Immature natural killer cell (primary cell): ENCODE data around the gene ADPRM. TPM values are rescaled to one million over a fixed set of nuclear protein-coding genes. Genes with fewer than 3 reads are reported as not detected.
"Not testable (repeated sequence)": the region's sequence is repeated elsewhere in the genome, so short reads cannot be mapped to it uniquely, and the experiment has no call there.

ENCODE experiments used
- DNase-seq, 3 donors: peaks; one replicate each; pipeline ENCODE4 v3.0.0; 2022; ENCODE audit warnings: mixed read lengths in 1 of 3
- H3K27ac Mint-ChIP-seq, 6 donors: one replicate each; pipeline ENCODE4 v1.8.0; 2020; ENCODE audit warnings: mixed read lengths in 6 of 6, mild to moderate bottlenecking in 5 of 6, inconsistent platforms in 4 of 6, moderate library complexity in 3 of 6
- H3K27me3 Mint-ChIP-seq, 3 donors: one replicate each; pipeline ENCODE4 v1.8.0; 2020 to 2021; ENCODE audit warnings: low read depth in 3 of 3, mild to moderate bottlenecking in 3 of 3, mixed read lengths in 3 of 3, moderate library complexity in 3 of 3, inconsistent platforms in 1 of 3
- H3K36me3 Mint-ChIP-seq, 3 donors: one replicate each; pipeline ENCODE4 v1.8.0; 2020; ENCODE audit warnings: mixed read lengths in 3 of 3, inconsistent platforms in 2 of 3, mild to moderate bottlenecking in 2 of 3
- H3K4me1 Mint-ChIP-seq, 2 donors: one replicate each; pipeline ENCODE4 v1.8.0; 2020; ENCODE audit warnings: inconsistent platforms in 2 of 2, mild to moderate bottlenecking in 2 of 2, mixed read lengths in 2 of 2, moderate library complexity in 1 of 2
- H3K4me3 Mint-ChIP-seq, 5 donors: one replicate each; pipeline ENCODE4 v1.8.0; 2020; ENCODE audit warnings: mild to moderate bottlenecking in 5 of 5, mixed read lengths in 5 of 5, inconsistent platforms in 3 of 5, moderate library complexity in 3 of 5
- H3K9me3 Mint-ChIP-seq, 6 donors: one replicate each; pipeline ENCODE4 v1.8.0; 2020; ENCODE audit warnings: mild to moderate bottlenecking in 6 of 6, mixed read lengths in 6 of 6, inconsistent platforms in 4 of 6, moderate library complexity in 3 of 6
- polyA plus RNA-seq, 3 donors: library from polyadenylated mRNA; unstranded; fragments of 300-500 nt; fragmentation: Illumina TruSeq; gene quantifications; one replicate each; pipeline ENCODE4 v1.2.3, GENCODE V29; 2021

Gene ADPRM
- polyA plus RNA-seq, 3 donors from 2014 or later: 12.7 to 18.4 (median 12.7) TPM

DNA sequence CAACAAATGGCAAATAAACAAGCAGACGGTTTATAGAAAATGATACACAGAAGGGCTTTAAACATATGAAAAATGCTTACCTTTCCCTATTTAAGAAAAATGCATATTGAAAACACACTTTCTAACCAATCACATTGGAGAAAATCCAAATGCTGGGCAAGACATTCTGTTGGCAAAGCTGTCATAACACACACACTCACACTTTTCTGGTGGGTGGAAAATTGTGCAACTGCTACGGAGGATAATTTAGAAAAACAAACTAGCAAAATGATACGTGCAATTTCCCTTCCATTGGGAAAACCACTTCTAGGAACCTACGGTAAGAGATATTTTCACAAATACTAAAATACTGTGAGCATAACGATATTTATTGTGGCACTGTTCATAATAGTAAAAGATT, 30.5 kb upstream of the ADPRM start:
- Mint-ChIP-seq H3K4me3 (no peak overlapping the region), H3K4me1 (no peaks in the 10 kb centered on the region), H3K27me3 (no peaks in the 10 kb centered on the region), H3K27ac (no peak overlapping the region), H3K9me3 (no peaks in the 10 kb centered on the region), H3K36me3 (peaks cover 5 to 16% (median 12%) of the 10 kb centered on the region in 3 donors)
- DNase-seq: no peak

- H3K4me1 Mint-ChIP-seq: no peaks in the 10 kb centered on the region
- H3K9me3 Mint-ChIP-seq: no peaks in the 10 kb centered on the region
- H3K27ac Mint-ChIP-seq: no peak overlapping the region
- no peaks in the 10 kb centered on the region for H3K27me3 Mint-ChIP-seq
- DNase-seq: no peak
- H3K4me3 Mint-ChIP-seq: no peak overlapping the region
- H3K36me3 Mint-ChIP-seq: peaks cover 9 to 12% (median 9%) of the 10 kb centered on the region in 3 donors
These were observed 28.6 kb upstream of the ADPRM start for GRCh38 chr17:10668775-10669174.

DNA sequence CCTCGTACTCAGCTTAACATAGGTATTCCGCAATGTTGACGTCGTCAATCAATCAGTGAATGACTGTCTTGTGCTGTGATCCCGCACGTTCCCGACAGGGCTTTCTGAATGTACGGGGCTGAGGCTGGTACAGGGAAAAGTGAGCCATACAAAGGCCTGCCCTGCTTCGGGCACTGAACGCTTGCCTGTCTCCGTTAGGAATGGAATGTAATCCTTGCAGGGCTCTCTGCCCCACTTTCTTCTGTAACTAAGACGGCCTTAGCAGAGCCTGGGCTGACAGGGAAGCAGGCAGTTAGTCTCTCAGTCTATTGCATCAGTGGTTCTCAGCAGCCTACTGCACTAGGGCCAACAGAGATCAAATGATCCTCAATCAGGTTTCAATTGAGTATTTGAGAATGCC, 24.1 kb upstream of the ADPRM start:
- DNase-seq: no peak
- H3K4me1 Mint-ChIP-seq: no peaks in the 10 kb centered on the region
- H3K9me3 Mint-ChIP-seq: no peaks in the 10 kb centered on the region
- no peak overlapping the region for H3K27ac Mint-ChIP-seq
- peaks cover 11 to 14% (median 13%) of the 10 kb centered on the region in 3 donors for H3K36me3 Mint-ChIP-seq
- peaks cover 0 to 2% (median 0%) of the 10 kb centered on the region in 3 donors for H3K27me3 Mint-ChIP-seq
- H3K4me3 Mint-ChIP-seq: no peak overlapping the region

GRCh38 chr17:10674704-10675103, 22.7 kb upstream of the ADPRM start:
- H3K4me3 Mint-ChIP-seq: no peak overlapping the region
- H3K9me3 Mint-ChIP-seq: no peaks in the 10 kb centered on the region
- no peak overlapping the region for H3K27ac Mint-ChIP-seq
- no peaks in the 10 kb centered on the region for H3K4me1 Mint-ChIP-seq
- peaks cover 0 to 2% (median 0%) of the 10 kb centered on the region in 3 donors for H3K27me3 Mint-ChIP-seq
- peaks cover 14 to 20% (median 16%) of the 10 kb centered on the region in 3 donors for H3K36me3 Mint-ChIP-seq
- DNase-seq: no peak

GRCh38 chr17:10681866-10682446, 15.4 kb upstream of the ADPRM start:
- Mint-ChIP-seq H3K4me3 (no peak overlapping the region), H3K4me1 (no peaks in the 10 kb centered on the region), H3K27me3 (no peaks in the 10 kb centered on the region), H3K27ac (no peak overlapping the region), H3K9me3 (no peaks in the 10 kb centered on the region), H3K36me3 (peaks cover 23 to 47% (median 33%) of the 10 kb centered on the region in 3 donors)
- no peak for DNase-seq

DNA sequence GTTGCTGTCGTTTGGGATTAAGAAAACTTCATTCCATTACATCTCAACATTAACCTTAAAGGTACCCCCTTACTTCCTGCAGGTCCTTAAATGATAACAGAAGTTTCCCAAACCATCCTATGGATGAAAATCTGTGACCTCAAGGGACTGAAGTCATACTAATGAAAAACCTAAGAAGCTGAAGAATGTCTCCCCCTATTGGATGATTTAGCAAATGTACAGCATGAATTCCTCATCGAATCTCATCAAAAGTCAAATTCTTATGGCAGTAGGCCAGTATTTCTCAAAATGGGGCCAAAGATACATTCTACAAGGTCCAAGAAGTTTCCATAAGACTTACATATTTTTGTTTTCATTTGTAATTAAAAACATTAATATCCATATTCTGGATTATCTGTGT, 13.5 kb upstream of the ADPRM start:
- peak in 1 of 3 donors; percentile 17 for DNase-seq
- Mint-ChIP-seq H3K27ac (no peak overlapping the region), H3K36me3 (peaks cover 23 to 51% (median 27%) of the 10 kb centered on the region in 3 donors), H3K4me1 (peaks cover 0 to 7% of the 10 kb centered on the region in 2 donors), H3K27me3 (peaks cover 0 to 3% (median 0%) of the 10 kb centered on the region in 3 donors), H3K4me3 (no peak overlapping the region), H3K9me3 (no peaks in the 10 kb centered on the region)

DNA sequence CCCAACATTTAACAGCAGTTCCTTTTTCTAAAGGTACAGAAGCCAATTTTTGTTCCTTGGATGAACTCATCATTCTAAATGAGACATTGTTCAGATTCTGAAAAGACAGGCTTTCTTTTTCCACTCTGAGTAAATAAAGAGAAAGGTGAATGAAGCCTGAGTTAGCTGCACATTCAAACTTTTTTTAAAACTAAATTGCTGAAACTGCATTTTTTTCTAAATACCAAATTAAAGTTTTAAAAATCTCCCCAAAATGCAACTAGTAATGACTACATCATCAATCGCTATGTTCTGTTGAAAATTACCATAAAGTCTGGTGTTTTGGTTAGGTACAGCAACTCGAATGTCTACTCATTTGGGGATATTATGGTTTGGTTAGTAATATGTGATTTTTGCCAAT, 9.9 kb upstream of the ADPRM start:
- Mint-ChIP-seq H3K27me3 (peaks cover 0 to 3% (median 0%) of the 10 kb centered on the region in 3 donors), H3K9me3 (no peaks in the 10 kb centered on the region), H3K4me1 (peaks cover 3 to 21% of the 10 kb centered on the region in 2 donors), H3K36me3 (peaks cover 11 to 44% (median 32%) of the 10 kb centered on the region in 3 donors), H3K4me3 (no peak overlapping the region), H3K27ac (no peak overlapping the region)
- no peak for DNase-seq

- Mint-ChIP-seq H3K27ac (peak overlapping the region in 4 of 6 donors; percentile 21 to 95 (median 60)), H3K36me3 (peaks cover 8 to 29% (median 23%) of the 10 kb centered on the region in 3 donors), H3K4me3 (peak overlapping the region; percentile 92 to 95 (median 95)), H3K4me1 (peaks cover 34 to 60% of the 10 kb centered on the region in 2 donors)
- DNase-seq, H3K27me3 Mint-ChIP-seq, H3K9me3 Mint-ChIP-seq: not testable (repeated sequence)
These were observed 1.5 kb upstream of the ADPRM start for GRCh38 chr17:10695875-10696407.

- H3K36me3 Mint-ChIP-seq: peaks cover 8 to 13% (median 8%) of the 10 kb centered on the region in 3 donors
- H3K4me1 Mint-ChIP-seq: peaks cover 45 to 72% of the 10 kb centered on the region in 2 donors
- no peaks in the 10 kb centered on the region for H3K9me3 Mint-ChIP-seq
- peaks cover 0 to 3% (median 1%) of the 10 kb centered on the region in 3 donors for H3K27me3 Mint-ChIP-seq
- H3K4me3 Mint-ChIP-seq: peak overlapping the region; percentile 92 to 99 (median 95)
- peak overlapping the region; percentile 92 to 97 (median 95) for H3K27ac Mint-ChIP-seq
- no peak for DNase-seq
These were observed 863 bp downstream of the ADPRM start for GRCh38 chr17:10698096-10698818.

- no peaks in the 10 kb centered on the region for H3K9me3 Mint-ChIP-seq
- H3K27me3 Mint-ChIP-seq: peaks cover 0 to 3% (median 1%) of the 10 kb centered on the region in 3 donors
- no peak for DNase-seq
- peaks cover 0 to 4% (median 0%) of the 10 kb centered on the region in 3 donors for H3K36me3 Mint-ChIP-seq
- peak overlapping the region; percentile 7 to 52 (median 36) for H3K4me3 Mint-ChIP-seq
- H3K27ac Mint-ChIP-seq: peak overlapping the region in 5 of 6 donors; percentile 20 to 78 (median 45)
- peaks cover 45 to 81% of the 10 kb centered on the region in 2 donors for H3K4me1 Mint-ChIP-seq
These were observed 2.5 kb downstream of the ADPRM start for GRCh38 chr17:10699856-10700255.

DNA sequence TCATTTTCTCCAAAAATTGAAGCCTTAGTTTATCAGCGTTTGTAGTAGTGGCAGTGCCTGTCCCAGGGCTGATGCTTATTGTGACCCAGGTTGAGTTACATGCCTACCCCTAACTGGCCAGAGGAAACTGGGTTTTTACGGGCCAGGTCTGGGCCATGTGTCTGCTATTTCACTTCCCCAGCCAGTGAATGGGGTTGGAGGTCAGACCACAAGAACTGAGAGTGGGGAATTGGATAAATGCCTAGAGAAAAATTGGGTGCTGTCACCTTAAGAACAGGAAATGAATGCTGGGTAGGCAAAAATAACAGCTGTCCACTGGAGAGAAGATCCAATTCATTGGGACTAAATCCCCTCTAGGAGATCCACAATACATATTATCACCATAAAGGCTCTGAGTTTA, 5.2 kb downstream of the ADPRM start:
- peaks cover 29 to 63% of the 10 kb centered on the region in 2 donors for H3K4me1 Mint-ChIP-seq
- H3K4me3 Mint-ChIP-seq: no peak overlapping the region
- no peaks in the 10 kb centered on the region for H3K27me3 Mint-ChIP-seq
- peaks cover 5 to 10% (median 9%) of the 10 kb centered on the region in 3 donors for H3K36me3 Mint-ChIP-seq
- no peaks in the 10 kb centered on the region for H3K9me3 Mint-ChIP-seq
- DNase-seq: no peak
- peak overlapping the region in 1 of 6 donors; percentile 46 for H3K27ac Mint-ChIP-seq

DNA sequence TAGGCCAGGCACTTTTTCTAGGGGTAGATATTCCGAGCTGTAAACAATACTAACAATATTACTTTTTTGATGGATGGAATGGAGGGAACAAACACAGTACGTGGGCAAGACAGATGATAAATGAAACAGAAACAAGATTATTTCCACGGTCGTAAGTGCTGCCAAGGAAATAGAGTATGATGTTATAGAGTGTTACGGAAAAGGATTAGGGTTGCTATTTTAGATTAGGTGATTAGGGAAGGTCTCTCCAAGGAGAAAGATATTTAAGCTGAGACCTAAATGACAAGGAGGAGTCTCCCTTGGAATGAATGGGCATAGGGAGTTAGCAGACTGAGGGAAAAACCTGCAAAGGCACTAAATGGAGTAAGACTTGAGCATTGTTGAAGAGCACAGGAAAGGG, 8.3 kb downstream of the ADPRM start:
- DNase-seq: no peak
- Mint-ChIP-seq H3K4me1 (peaks cover 13 to 40% of the 10 kb centered on the region in 2 donors), H3K36me3 (peaks cover 11 to 23% (median 15%) of the 10 kb centered on the region in 3 donors), H3K27ac (no peak overlapping the region), H3K9me3 (no peaks in the 10 kb centered on the region), H3K4me3 (no peak overlapping the region), H3K27me3 (no peaks in the 10 kb centered on the region)

GRCh38 chr17:10713318-10713717, 15.9 kb downstream of the ADPRM start:
- peaks cover 12 to 29% (median 19%) of the 10 kb centered on the region in 3 donors for H3K36me3 Mint-ChIP-seq
- no peaks in the 10 kb centered on the region for H3K27me3 Mint-ChIP-seq
- H3K27ac Mint-ChIP-seq: peak overlapping the region in 1 of 6 donors; percentile 21

DNA sequence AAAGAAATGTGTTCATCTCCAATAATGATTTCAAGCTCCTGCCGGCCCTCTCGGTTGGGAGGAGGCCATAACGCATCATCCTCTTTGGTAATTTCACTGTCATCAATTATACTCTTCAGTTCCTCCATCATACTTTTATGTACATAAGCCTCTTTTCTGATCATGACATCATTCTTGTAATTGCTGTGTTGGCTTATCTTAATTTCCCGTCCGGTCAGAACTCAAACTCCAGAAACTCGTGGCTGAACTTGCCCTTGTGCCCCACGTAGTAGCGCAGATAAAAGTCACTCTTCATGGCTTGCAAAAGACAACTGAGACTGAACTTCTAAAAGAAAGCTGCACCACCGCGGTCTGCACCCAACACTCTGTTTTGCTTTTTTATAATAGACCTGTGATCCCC, 18.8 kb downstream of the ADPRM start:
- peaks cover under 1 to 15% (median 11%) of the 10 kb centered on the region in 3 donors for H3K36me3 Mint-ChIP-seq
- H3K4me3 Mint-ChIP-seq: no peak overlapping the region
- no peaks in the 10 kb centered on the region for H3K27me3 Mint-ChIP-seq
- no peaks in the 10 kb centered on the region for H3K4me1 Mint-ChIP-seq
- no peak overlapping the region for H3K27ac Mint-ChIP-seq
- no peaks in the 10 kb centered on the region for H3K9me3 Mint-ChIP-seq
- DNase-seq: no peak

More at GRCh38 chr17:10713318-10713717, 15.9 kb downstream of the ADPRM start:
- H3K4me3 Mint-ChIP-seq: no peak overlapping the region
- DNase-seq: no peak
- H3K9me3 Mint-ChIP-seq: no peaks in the 10 kb centered on the region
- no peaks in the 10 kb centered on the region for H3K4me1 Mint-ChIP-seq
